Upper lobe of left lung (tissue), 4 donors: ENCODE results near the gene AK9.

ENCODE experiments used
- CTCF ChIP-seq, 6 experiments: fragments of 450-650 bp in 4 of 6; fragments of 200-600 bp in 2 of 6; sonication (generic) in 2 of 6; IDR thresholded peaks; one replicate each; pipeline ENCODE4 v1.5.1; 2016 to 2019; ENCODE audit warnings: antibody characterized with exemption in 6 of 6
- EP300 ChIP-seq, 4 donors: sonication (generic); formaldehyde crosslinking; IDR thresholded peaks; one replicate each; pipeline ENCODE4 v1.5.1; 2017; ENCODE audit warnings: antibody characterized with exemption in 4 of 4, control low read depth in 2 of 4
- POLR2AphosphoS5 ChIP-seq, 2 donors: sonication (generic); formaldehyde crosslinking; IDR thresholded peaks; one replicate each; pipeline ENCODE4 v1.5.1; 2017; ENCODE audit warnings: antibody characterized with exemption in 2 of 2

- TF ChIP-seq EP300 (IDR thresholded peaks at IDR 0.05) (no peak), CTCF (IDR thresholded peaks at IDR 0.05) (no peak), POLR2AphosphoS5 (IDR thresholded peaks at IDR 0.05) (no peak)
Observed at GRCh38 chr6:109606359-109606758, 84.6 kb downstream of the AK9 start.
